Stimulated activated CD4-positive, alpha-beta T cell treated with anti-CD3 and anti-CD28 coated beads, TNF-alpha, amount 100 ng/mL, for 48 hours (primary cell): Measurements from ENCODE around the gene ADAM22.
A peak's percentile ranks its signal among the peaks of the same experiment; 100 is the strongest.

Source experiments
- DNase-seq, 3 donors: peaks; one replicate each; pipeline ENCODE4 v3.0.0-alpha.2; 2020; ENCODE audit warnings: low read depth in 3 of 3

ADAM22 gene

GRCh38 chr7:88216276-88216675 is 282.2 kb downstream of the ADAM22 start:
- no peak for DNase-seq

GRCh38 chr7:88217675-88218428 is 283.8 kb downstream of the ADAM22 start:
- DNase-seq = no peak

- no peak for DNase-seq
Measured at GRCh38 chr7:88218429-88218745, 284.3 kb downstream of the ADAM22 start.

- DNase-seq = no peak
Measured at GRCh38 chr7:88218836-88219605, 285.0 kb downstream of the ADAM22 start.

- DNase-seq = peak; percentile 79 to 85 (median 82)
Measured at GRCh38 chr7:88219781-88220747, 286.0 kb downstream of the ADAM22 start, which contains the start of gene SRI. TSS of gene SRI (minus strand) at chr7:88220038. CDS start at chr7:88220026, 12 bp downstream.

- no peak for DNase-seq
Measured at GRCh38 chr7:88223265-88223664, 289.2 kb downstream of the ADAM22 start.

GRCh38 chr7:88224601-88225275 is 290.7 kb downstream of the ADAM22 start:
- DNase-seq = no peak

- no peak for DNase-seq
Measured at GRCh38 chr7:88226201-88226600, 292.1 kb downstream of the ADAM22 start.

GRCh38 chr7:88226886-88227516 is 292.9 kb downstream of the ADAM22 start:
- DNase-seq = no peak

- no peak for DNase-seq
Measured at GRCh38 chr7:88229302-88229995, 295.4 kb downstream of the ADAM22 start.

GRCh38 chr7:88230646-88231045 is 296.6 kb downstream of the ADAM22 start:
- no peak for DNase-seq

GRCh38 chr7:88233828-88234227 is 299.8 kb downstream of the ADAM22 start:
- DNase-seq = no peak

- DNase-seq = no peak
Measured at GRCh38 chr7:88239852-88240251, 305.8 kb downstream of the ADAM22 start.

- no peak for DNase-seq
Measured at GRCh38 chr7:88243345-88243909, 309.4 kb downstream of the ADAM22 start.

- no peak for DNase-seq
Measured at GRCh38 chr7:88244258-88244657, 310.2 kb downstream of the ADAM22 start.
